ENCODE measurements around the gene SLC32A1. TPM values are rescaled to one million over a fixed set of nuclear protein-coding genes. Genes with fewer than 3 reads are reported as not detected.
A peak's percentile ranks its signal among the peaks of the same experiment; 100 is the strongest.

Gene SLC32A1
- total and polyA plus RNA-seq, 2 of the 13 experiments (the other 11 are each of a cell fraction or from before 2014, with no cell fraction given) = not detected

DNA sequence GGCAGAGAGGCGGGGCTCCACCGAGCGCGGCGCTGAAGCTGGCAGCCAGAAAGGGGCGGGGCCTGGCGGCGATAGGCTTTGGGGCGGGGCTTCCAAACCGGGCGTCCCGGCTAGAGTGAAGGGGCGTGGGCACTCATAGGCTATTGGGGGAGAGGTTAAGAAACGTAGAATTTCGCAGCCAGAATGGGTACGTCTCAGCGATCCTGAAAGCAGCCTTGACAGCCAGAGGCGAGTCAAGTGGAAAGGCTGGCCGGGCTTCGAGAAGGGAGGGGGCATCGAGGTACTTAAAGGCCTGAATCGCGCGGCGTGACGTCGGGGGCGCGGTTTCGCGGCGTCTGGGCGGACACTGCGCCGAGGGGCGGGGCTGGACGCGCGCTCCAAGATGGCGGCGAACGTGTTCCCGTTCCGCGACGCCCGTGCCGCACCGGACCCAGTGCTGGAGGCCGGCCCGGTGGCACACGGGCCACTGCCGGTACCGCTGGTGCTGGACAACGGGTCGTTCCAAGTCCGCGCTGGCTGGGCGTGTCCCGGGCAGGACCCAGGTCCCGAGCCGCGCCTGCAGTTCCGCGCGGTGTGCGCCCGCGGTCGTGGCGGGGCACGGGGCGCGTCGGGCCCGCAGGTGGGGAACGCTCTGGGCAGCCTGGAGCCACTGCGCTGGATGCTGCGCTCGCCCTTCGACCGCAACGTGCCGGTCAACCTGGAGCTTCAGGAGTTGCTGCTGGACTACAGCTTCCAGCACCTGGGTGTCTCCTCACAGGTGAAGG, 24.0 kb downstream of the SLC32A1 start, which contains the start of gene ACTR5 (continued):
- TF ChIP-seq, protein P1, sequence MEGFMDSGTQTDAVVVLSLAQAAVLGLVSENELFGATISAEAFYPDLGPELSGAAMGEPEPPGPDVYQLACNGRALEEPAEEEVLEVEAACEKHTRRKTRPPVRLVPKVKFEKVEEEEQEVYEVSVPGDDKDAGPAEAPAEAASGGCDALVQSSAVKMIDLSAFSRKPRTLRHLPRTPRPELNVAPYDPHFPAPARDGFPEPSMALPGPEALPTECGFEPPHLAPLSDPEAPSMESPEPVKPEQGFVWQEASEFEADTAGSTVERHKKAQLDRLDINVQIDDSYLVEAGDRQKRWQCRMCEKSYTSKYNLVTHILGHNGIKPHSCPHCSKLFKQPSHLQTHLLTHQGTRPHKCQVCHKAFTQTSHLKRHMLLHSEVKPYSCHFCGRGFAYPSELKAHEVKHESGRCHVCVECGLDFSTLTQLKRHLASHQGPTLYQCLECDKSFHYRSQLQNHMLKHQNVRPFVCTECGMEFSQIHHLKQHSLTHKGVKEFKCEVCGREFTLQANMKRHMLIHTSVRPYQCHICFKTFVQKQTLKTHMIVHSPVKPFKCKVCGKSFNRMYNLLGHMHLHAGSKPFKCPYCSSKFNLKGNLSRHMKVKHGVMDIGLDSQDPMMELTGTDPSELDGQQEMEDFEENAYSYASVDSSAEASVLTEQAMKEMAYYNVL (CRISPR knock-in tag; IDR thresholded peaks at IDR 0.05; ENCODE audit: borderline replicate concordance) = peak; percentile 94
- TF ChIP-seq MLLT10 (CRISPR knock-in tag; IDR thresholded peaks at IDR 0.05) (no peak), ZNF720 (CRISPR knock-in tag; IDR thresholded peaks at IDR 0.05) (no peak), HNRNPH1 (optimal IDR thresholded peaks at IDR 0.05; ENCODE audit: low read depth, low read length) (no peak), ELF4 (CRISPR knock-in tag; IDR thresholded peaks at IDR 0.05; ENCODE audit: borderline replicate concordance) (no peak), LCORL (IDR thresholded peaks at IDR 0.05) (no peak), LCORL (CRISPR knock-in tag; IDR thresholded peaks at IDR 0.05) (no peak; the same call in 1 of the 2 replicates), ISL2 (CRISPR knock-in tag; IDR thresholded peaks at IDR 0.05) (peak; percentile 58; the same call in 1 of the 2 replicates), ZNF879 (CRISPR knock-in tag; IDR thresholded peaks at IDR 0.05) (peak; percentile 82)
- TF ChIP-seq, protein P2, sequence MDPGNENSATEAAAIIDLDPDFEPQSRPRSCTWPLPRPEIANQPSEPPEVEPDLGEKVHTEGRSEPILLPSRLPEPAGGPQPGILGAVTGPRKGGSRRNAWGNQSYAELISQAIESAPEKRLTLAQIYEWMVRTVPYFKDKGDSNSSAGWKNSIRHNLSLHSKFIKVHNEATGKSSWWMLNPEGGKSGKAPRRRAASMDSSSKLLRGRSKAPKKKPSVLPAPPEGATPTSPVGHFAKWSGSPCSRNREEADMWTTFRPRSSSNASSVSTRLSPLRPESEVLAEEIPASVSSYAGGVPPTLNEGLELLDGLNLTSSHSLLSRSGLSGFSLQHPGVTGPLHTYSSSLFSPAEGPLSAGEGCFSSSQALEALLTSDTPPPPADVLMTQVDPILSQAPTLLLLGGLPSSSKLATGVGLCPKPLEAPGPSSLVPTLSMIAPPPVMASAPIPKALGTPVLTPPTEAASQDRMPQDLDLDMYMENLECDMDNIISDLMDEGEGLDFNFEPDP (CRISPR knock-in tag; conservative IDR thresholded peaks at IDR 0.05) = no peak
- TF ChIP-seq, protein P3, sequence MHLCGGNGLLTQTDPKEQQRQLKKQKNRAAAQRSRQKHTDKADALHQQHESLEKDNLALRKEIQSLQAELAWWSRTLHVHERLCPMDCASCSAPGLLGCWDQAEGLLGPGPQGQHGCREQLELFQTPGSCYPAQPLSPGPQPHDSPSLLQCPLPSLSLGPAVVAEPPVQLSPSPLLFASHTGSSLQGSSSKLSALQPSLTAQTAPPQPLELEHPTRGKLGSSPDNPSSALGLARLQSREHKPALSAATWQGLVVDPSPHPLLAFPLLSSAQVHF (CRISPR knock-in tag; IDR thresholded peaks at IDR 0.05) = no peak
- TF ChIP-seq, protein P4, sequence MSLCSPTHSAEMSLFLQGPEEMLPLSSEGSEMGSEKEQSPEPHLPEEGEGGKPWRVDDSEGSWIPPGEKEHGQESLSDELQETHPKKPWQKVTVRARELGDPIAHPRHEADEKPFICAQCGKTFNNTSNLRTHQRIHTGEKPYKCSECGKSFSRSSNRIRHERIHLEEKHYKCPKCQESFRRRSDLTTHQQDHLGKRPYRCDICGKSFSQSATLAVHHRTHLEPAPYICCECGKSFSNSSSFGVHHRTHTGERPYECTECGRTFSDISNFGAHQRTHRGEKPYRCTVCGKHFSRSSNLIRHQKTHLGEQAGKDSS (CRISPR knock-in tag; IDR thresholded peaks at IDR 0.05; ENCODE audit: borderline replicate concordance, low read depth) = peak; percentile 98
- TF ChIP-seq, protein P5, sequence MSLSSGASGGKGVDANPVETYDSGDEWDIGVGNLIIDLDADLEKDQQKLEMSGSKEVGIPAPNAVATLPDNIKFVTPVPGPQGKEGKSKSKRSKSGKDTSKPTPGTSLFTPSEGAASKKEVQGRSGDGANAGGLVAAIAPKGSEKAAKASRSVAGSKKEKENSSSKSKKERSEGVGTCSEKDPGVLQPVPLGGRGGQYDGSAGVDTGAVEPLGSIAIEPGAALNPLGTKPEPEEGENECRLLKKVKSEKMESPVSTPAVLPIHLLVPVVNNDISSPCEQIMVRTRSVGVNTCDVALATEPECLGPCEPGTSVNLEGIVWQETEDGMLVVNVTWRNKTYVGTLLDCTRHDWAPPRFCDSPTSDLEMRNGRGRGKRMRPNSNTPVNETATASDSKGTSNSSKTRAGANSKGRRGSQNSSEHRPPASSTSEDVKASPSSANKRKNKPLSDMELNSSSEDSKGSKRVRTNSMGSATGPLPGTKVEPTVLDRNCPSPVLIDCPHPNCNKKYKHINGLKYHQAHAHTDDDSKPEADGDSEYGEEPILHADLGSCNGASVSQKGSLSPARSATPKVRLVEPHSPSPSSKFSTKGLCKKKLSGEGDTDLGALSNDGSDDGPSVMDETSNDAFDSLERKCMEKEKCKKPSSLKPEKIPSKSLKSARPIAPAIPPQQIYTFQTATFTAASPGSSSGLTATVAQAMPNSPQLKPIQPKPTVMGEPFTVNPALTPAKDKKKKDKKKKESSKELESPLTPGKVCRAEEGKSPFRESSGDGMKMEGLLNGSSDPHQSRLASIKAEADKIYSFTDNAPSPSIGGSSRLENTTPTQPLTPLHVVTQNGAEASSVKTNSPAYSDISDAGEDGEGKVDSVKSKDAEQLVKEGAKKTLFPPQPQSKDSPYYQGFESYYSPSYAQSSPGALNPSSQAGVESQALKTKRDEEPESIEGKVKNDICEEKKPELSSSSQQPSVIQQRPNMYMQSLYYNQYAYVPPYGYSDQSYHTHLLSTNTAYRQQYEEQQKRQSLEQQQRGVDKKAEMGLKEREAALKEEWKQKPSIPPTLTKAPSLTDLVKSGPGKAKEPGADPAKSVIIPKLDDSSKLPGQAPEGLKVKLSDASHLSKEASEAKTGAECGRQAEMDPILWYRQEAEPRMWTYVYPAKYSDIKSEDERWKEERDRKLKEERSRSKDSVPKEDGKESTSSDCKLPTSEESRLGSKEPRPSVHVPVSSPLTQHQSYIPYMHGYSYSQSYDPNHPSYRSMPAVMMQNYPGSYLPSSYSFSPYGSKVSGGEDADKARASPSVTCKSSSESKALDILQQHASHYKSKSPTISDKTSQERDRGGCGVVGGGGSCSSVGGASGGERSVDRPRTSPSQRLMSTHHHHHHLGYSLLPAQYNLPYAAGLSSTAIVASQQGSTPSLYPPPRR (CRISPR knock-in tag; IDR thresholded peaks at IDR 0.05; ENCODE audit: borderline replicate concordance) = no peak
- TF ChIP-seq, protein P6, sequence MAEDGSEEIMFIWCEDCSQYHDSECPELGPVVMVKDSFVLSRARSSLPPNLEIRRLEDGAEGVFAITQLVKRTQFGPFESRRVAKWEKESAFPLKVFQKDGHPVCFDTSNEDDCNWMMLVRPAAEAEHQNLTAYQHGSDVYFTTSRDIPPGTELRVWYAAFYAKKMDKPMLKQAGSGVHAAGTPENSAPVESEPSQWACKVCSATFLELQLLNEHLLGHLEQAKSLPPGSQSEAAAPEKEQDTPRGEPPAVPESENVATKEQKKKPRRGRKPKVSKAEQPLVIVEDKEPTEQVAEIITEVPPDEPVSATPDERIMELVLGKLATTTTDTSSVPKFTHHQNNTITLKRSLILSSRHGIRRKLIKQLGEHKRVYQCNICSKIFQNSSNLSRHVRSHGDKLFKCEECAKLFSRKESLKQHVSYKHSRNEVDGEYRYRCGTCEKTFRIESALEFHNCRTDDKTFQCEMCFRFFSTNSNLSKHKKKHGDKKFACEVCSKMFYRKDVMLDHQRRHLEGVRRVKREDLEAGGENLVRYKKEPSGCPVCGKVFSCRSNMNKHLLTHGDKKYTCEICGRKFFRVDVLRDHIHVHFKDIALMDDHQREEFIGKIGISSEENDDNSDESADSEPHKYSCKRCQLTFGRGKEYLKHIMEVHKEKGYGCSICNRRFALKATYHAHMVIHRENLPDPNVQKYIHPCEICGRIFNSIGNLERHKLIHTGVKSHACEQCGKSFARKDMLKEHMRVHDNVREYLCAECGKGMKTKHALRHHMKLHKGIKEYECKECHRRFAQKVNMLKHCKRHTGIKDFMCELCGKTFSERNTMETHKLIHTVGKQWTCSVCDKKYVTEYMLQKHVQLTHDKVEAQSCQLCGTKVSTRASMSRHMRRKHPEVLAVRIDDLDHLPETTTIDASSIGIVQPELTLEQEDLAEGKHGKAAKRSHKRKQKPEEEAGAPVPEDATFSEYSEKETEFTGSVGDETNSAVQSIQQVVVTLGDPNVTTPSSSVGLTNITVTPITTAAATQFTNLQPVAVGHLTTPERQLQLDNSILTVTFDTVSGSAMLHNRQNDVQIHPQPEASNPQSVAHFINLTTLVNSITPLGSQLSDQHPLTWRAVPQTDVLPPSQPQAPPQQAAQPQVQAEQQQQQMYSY (CRISPR knock-in tag; IDR thresholded peaks at IDR 0.05) = peak; percentile 77; the same call in 1 of the 2 replicates
